ENCODE measurements around the gene DBT.

- TF ChIP-seq YY1 (IDR thresholded peaks at IDR 0.05; ENCODE audit: low read depth, low read length) (no peak), SIN3A (conservative IDR thresholded peaks at IDR 0.05 in 1 of 2, IDR thresholded peaks at IDR 0.05 in 1 of 2; ENCODE audit: low read depth in 1 of 2, low read length in 2 of 2) (no peak), SP1 (IDR thresholded peaks at IDR 0.05; ENCODE audit: low read depth, low read length) (no peak), POLR2A (IDR thresholded peaks at IDR 0.05; ENCODE audit: control extremely low read depth in 1 of 2, low read depth in 2 of 2, low read length in 2 of 2) (no peak), EZH2 (IDR thresholded peaks at IDR 0.05; ENCODE audit: low read depth, low read length, severe bottlenecking) (no peak), BRCA1 (IDR thresholded peaks at IDR 0.05; ENCODE audit: low read depth, low read length) (no peak), TCF12 (IDR thresholded peaks at IDR 0.05; ENCODE audit: low read depth, low read length) (no peak), CHD2 (IDR thresholded peaks at IDR 0.05; ENCODE audit: low read length) (no peak), TAF1 (IDR thresholded peaks at IDR 0.05; ENCODE audit: low read depth, low read length) (no peak), EP300 (IDR thresholded peaks at IDR 0.05; ENCODE audit: borderline replicate concordance in 1 of 2, low read depth in 2 of 2, low read length in 2 of 2) (no peak), ZNF274 (IDR thresholded peaks at IDR 0.05; ENCODE audit: borderline replicate concordance, extremely low read depth, low read length) (no peak)
- TF ChIP-seq, protein P1, sequence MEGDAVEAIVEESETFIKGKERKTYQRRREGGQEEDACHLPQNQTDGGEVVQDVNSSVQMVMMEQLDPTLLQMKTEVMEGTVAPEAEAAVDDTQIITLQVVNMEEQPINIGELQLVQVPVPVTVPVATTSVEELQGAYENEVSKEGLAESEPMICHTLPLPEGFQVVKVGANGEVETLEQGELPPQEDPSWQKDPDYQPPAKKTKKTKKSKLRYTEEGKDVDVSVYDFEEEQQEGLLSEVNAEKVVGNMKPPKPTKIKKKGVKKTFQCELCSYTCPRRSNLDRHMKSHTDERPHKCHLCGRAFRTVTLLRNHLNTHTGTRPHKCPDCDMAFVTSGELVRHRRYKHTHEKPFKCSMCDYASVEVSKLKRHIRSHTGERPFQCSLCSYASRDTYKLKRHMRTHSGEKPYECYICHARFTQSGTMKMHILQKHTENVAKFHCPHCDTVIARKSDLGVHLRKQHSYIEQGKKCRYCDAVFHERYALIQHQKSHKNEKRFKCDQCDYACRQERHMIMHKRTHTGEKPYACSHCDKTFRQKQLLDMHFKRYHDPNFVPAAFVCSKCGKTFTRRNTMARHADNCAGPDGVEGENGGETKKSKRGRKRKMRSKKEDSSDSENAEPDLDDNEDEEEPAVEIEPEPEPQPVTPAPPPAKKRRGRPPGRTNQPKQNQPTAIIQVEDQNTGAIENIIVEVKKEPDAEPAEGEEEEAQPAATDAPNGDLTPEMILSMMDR (IDR thresholded peaks at IDR 0.05; ENCODE audit: control extremely low read depth in 1 of 3, insufficient read depth in 1 of 3, low read depth in 1 of 3, low read length in 3 of 3), result no peak
- TF ChIP-seq, protein P2, sequence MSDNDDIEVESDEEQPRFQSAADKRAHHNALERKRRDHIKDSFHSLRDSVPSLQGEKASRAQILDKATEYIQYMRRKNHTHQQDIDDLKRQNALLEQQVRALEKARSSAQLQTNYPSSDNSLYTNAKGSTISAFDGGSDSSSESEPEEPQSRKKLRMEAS (IDR thresholded peaks at IDR 0.05), result no peak
These were observed 102.7 kb downstream of the DBT start for GRCh38 chr1:100146958-100147357.

Measured in H1 (cell line).